GM18499 (cell line): Measurements from ENCODE around the gene CARD8.

Source experiments
- ATAC-seq: cut with Tn5 transposase; IDR thresholded peaks from one replicate; pipeline ENCODE4 v1.9.1; 2021; ENCODE audit warnings: moderate number of reproducible peaks; ENCODE audit not compliant: insufficient read depth, unreplicated experiment

Gene CARD8

DNA sequence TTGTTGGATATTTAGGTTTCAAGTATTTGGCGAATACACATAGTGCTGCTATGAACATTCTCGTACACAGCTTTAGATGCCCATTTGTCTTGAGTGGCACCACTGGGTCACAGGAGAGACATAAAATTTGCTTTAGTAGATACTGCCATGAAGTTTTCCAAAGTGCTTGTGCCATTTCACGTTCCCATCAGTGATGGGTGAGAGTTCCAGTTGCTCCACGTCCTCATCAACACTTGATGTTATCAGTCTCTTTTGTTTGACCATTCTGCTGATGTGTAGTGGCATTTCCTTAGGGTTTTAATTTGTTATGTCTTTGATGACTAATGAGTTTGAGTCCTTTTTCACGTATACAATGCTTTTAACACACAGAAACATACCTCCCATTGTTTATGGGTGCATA, 74.2 kb downstream of the CARD8 start:
- ATAC-seq = no peak

GRCh38 chr19:48176226-48176625, 79.5 kb downstream of the CARD8 start:
- no peak for ATAC-seq

- ATAC-seq = no peak
Observed at GRCh38 chr19:48175578-48175977, 80.1 kb downstream of the CARD8 start.

DNA sequence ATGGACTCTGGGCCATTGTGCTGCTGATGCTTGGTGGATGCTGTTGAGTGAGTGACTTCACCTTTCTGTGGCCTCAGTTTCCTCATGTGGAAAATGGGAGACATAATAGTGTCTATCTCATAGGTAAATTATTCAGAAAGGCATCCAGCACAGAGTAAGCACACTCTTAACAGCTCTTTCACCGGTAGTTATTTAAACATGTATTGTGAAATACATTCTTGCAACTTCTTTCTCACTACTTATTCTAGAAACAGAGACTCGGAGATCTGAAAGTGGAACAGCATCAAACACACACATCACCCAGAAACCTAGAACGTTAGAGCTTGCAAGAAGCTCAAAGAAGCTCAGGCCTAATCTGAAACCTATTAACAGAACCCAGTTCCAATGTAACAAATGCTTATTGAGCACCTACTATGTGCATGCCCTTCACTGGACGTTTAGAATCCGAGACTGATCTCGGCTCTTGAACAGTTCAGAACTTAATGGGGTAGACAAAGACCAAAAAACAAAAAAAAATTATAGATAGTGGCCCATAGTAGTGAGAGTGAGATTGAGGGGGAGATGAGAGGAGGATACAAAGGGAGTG, 81.2 kb downstream of the CARD8 start:
- no peak for ATAC-seq

DNA sequence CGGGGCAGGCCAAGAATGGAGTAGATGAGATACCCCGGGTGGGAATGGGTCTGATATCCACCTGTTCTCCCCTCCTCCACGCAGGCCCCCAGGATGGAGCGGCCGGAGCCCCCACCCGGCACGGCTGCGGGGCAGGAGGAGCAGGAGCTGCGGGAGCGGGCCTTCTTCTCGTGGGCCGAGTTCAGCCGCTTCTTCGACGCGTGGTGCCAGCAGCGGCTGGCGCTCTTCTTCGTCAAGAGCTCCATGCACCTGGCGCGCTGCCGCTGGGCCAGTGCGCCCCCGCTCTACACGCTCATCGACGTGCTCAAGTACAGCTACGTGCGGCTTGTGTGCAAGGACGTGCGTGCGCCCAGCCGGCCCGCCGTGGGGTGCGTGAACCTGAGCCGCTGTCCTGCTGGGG, 84.0 kb downstream of the CARD8 start:
- ATAC-seq = no peak

DNA sequence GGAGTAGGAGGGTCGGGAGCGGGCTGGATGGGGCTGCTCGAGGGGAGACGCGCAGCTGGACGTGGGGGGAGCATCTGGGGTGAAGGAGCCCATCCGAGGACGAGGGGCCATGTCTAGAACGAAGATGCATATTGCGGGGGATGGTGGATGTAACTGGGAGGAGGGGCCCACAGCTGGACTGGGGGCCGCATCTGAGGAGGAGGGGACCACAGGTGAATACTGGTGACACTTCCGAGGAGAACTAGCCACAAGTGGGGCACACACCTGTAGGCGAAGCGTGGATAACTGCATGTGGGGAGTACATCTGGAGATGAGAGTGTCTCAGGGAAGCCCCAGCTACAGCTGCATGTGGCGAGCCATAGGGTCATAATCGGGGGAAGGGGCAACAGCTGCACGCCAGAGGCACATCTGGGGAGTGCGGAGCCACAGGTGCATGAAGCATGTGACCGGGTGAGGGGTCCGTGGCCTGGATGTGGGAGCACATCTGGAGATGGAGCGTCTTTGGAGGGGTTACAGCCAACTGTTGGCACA, 84.8 kb downstream of the CARD8 start:
- no peak for ATAC-seq

GRCh38 chr19:48169939-48170803, 85.5 kb downstream of the CARD8 start, which contains the start of the genes LIG1 and ZSWIM9:
TSS of gene LIG1 (minus strand) at chr19:48170344. CDS start at chr19:48165566, 4,778 bp downstream.
TSS of gene ZSWIM9 (plus strand) at chr19:48170680. CDS start at chr19:48171803, 1,123 bp downstream.
- peak; percentile 48 for ATAC-seq

GRCh38 chr19:48169578-48169938, 86.2 kb downstream of the CARD8 start:
- ATAC-seq = no peak

GRCh38 chr19:48168689-48169088, 87.0 kb downstream of the CARD8 start:
- ATAC-seq = no peak

DNA sequence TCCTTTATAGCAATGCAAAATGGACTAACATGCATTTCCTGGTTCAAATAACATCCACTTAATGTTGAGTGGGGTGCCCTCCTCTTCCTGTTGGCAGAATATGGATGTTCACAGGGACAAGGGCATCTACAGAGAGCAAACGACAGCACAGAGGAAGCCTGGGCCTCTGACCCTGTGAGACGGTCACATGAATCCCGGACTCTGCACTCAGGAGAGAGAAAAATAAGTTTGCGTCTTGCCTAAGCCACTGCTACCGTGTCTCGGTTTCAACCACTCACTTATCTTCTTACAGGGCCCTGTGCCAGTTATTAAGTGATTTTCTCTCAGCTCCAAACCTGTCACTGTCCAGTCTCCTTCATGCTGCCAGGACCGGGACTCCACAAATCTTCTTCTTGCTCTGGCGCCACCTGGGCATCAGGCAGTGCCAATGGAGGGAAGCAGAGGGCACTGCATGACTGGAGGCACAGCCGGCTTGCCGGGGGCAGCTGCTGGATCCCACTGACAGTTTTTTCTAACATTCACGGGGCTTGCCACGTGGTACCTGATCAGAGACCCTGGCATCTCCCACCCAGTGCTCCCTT, 97.4 kb downstream of the CARD8 start:
- no peak for ATAC-seq
